Astrocyte (in vitro differentiated cells and primary cell): ENCODE results near the gene RPL28. TPM values are rescaled to one million over a fixed set of nuclear protein-coding genes. Genes with fewer than 3 reads are reported as not detected.

ENCODE experiments used
- DNase-seq: peaks from one replicate; pipeline ENCODE4 v3.0.0-alpha.2; 2010; ENCODE audit warnings: low read depth
- FAIRE-seq: peaks from 2 replicates; lab custom pipeline; 2011; peaks lifted over from hg19 to GRCh38; lab: Jason Lieb, UNC
- H2AFZ ChIP-seq: 2 replicates; pipeline ENCODE4 v1.6.0; 2012; ENCODE audit warnings: low read depth, low read length, inconsistent platforms
- H3K27ac ChIP-seq: 2 replicates; pipeline ENCODE4 v1.5.1; 2011; ENCODE audit warnings: low read depth, low read length, inconsistent platforms
- H3K27me3 ChIP-seq: 2 replicates; pipeline ENCODE4 v1.6.0; 2011; ENCODE audit warnings: low read length, inconsistent platforms; ENCODE audit not compliant: insufficient read depth
- H3K36me3 ChIP-seq: 2 replicates; pipeline ENCODE4 v1.5.1; 2011; ENCODE audit warnings: low read length, inconsistent platforms; ENCODE audit not compliant: insufficient read depth
- H3K4me1 ChIP-seq: 2 replicates; pipeline ENCODE4 v1.5.1; 2011; ENCODE audit warnings: low read length, inconsistent platforms; ENCODE audit not compliant: insufficient read depth
- H3K4me2 ChIP-seq: 2 replicates; pipeline ENCODE4 v1.6.0; 2012; ENCODE audit warnings: low read length, inconsistent platforms
- H3K4me3 ChIP-seq: 2 replicates; pipeline ENCODE4 v1.5.1; 2011; ENCODE audit warnings: low read depth, mild to moderate bottlenecking, low read length, inconsistent platforms; ENCODE audit not compliant: insufficient read depth
- H3K79me2 ChIP-seq: 2 replicates; pipeline ENCODE4 v1.6.0; 2012; ENCODE audit warnings: mild to moderate bottlenecking, low read length, inconsistent platforms; ENCODE audit not compliant: insufficient read depth
- H3K9ac ChIP-seq: 2 replicates; pipeline ENCODE4 v1.6.0; 2012; ENCODE audit warnings: mild to moderate bottlenecking, low read length, inconsistent platforms
- H3K9me3 ChIP-seq: 2 replicates; pipeline ENCODE4 v1.5.1; 2012; ENCODE audit warnings: low read depth, mild to moderate bottlenecking, low read length, inconsistent platforms; ENCODE audit not compliant: insufficient read depth
- H4K20me1 ChIP-seq: 2 replicates; pipeline ENCODE4 v1.6.0; 2012; ENCODE audit warnings: low read length, inconsistent platforms; ENCODE audit not compliant: insufficient read depth
- H3K27ac Mint-ChIP-seq: one replicate; pipeline ENCODE4 v1.8.0; 2021; ENCODE audit warnings: mild to moderate bottlenecking, mixed read lengths; ENCODE audit not compliant: unreplicated experiment
- H3K27me3 Mint-ChIP-seq: one replicate; pipeline ENCODE4 v1.8.0; 2021; ENCODE audit warnings: low read depth, mixed read lengths; ENCODE audit not compliant: unreplicated experiment
- H3K36me3 Mint-ChIP-seq: one replicate; pipeline ENCODE4 v1.8.0; 2021; ENCODE audit warnings: low read depth, mixed read lengths; ENCODE audit not compliant: unreplicated experiment
- H3K4me1 Mint-ChIP-seq: one replicate; pipeline ENCODE4 v1.8.0; 2021; ENCODE audit warnings: low read depth, mixed read lengths; ENCODE audit not compliant: unreplicated experiment
- H3K4me3 Mint-ChIP-seq: one replicate; pipeline ENCODE4 v1.8.0; 2021; ENCODE audit warnings: mild to moderate bottlenecking, moderate library complexity, mixed read lengths; ENCODE audit not compliant: unreplicated experiment
- H3K9me3 Mint-ChIP-seq: one replicate; pipeline ENCODE4 v1.8.0; 2021; ENCODE audit warnings: mild to moderate bottlenecking, mixed read lengths; ENCODE audit not compliant: unreplicated experiment
- CTCF ChIP-seq: IDR thresholded peaks from 2 replicates; pipeline ENCODE4 v1.5.1; 2011; ENCODE audit warnings: low read depth, mild to moderate bottlenecking, inconsistent platforms, low read length, moderate library complexity; ENCODE audit not compliant: insufficient read depth
- EZH2 ChIP-seq: IDR thresholded peaks from 2 replicates; pipeline ENCODE4 v1.6.1; 2012; ENCODE audit warnings: mild to moderate bottlenecking, low read length, inconsistent platforms; ENCODE audit not compliant: insufficient read depth
- total RNA-seq: library from RNA; stranded (reverse); gene quantifications from 2 replicates; pipeline ENCODE4 v1.2.1, GENCODE V29; 2021

RPL28 gene
- total RNA-seq, 1 donor from 2014 or later, result 2,072 TPM

DNA sequence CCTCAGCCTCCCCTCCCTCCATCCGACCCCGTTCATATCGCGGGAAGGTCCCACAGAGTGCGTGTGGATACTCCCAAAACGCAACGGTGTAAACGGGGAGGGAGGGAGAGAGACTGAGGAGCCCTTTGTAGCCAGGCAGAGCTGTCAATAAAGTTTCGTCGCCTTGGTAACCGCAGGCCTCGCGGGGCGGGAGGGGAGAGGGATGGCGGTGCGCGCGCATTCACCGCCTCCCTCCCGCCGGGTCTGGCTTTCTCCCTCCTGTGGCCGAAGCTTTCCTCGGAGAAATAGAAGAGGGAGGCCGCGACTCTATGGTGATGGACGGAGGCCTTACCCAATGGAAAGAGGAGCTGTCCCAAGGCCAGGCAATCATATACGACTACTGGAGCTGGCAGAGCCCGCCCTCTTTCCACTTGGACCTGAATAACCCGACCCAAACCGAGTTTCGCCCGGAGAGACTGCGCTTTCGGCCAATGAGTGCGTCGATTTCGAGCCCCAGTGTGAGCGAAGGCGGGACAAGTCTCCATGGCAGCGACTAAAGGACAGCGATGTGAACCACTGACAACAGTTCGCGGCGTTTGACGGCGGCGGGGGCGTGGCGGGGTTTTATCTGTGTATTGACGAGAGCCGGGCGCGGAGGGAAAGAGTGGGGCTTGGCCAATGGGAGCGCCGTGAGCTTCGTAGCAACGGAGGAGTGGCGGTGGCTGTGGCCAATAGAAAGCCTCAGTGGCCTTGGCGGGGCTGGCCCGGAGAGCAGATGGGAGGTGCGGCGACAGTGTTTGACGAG, 46.4 kb upstream of the RPL28 start, which contains the start of gene KMT5C:
Gene KMT5C (plus strand): TSS at position 772 of the 784 bp plus-strand sequence. CDS start 2,061 bp downstream, outside the sequence.
- peak within 1 kb of the TSS; percentile 99 for H3K27ac Mint-ChIP-seq
- Histone ChIP-seq H3K9ac (peak within 1 kb of the TSS; percentile 95), H3K79me2 (peaks cover 10% of the 10 kb centered on the region), H3K36me3 (no peaks in the 10 kb centered on the region), H3K9me3 (no peaks in the 10 kb centered on the region), H3K4me3 (peak within 1 kb of the TSS; percentile 69), H3K4me1 (peaks cover 23% of the 10 kb centered on the region), H3K4me2 (peak within 1 kb of the TSS; percentile 100), H3K27me3 (peaks cover 4% of the 10 kb centered on the region), H2AFZ (peak within 1 kb of the TSS; percentile 77), H3K27ac (peak within 1 kb of the TSS; percentile 98), H4K20me1 (peaks cover 6% of the 10 kb centered on the region)
- peaks cover 3% of the 10 kb centered on the region for H3K9me3 Mint-ChIP-seq
- FAIRE-seq (peak; percentile 88), DNase-seq (peak; percentile 100)
- peaks cover 9% of the 10 kb centered on the region for H3K4me1 Mint-ChIP-seq
- H3K36me3 Mint-ChIP-seq, result peaks cover 6% of the 10 kb centered on the region
- H3K4me3 Mint-ChIP-seq, result peak within 1 kb of the TSS; percentile 95
- H3K27me3 Mint-ChIP-seq, result no peaks in the 10 kb centered on the region
- TF ChIP-seq CTCF (no peak), EZH2 (no peak)

DNA sequence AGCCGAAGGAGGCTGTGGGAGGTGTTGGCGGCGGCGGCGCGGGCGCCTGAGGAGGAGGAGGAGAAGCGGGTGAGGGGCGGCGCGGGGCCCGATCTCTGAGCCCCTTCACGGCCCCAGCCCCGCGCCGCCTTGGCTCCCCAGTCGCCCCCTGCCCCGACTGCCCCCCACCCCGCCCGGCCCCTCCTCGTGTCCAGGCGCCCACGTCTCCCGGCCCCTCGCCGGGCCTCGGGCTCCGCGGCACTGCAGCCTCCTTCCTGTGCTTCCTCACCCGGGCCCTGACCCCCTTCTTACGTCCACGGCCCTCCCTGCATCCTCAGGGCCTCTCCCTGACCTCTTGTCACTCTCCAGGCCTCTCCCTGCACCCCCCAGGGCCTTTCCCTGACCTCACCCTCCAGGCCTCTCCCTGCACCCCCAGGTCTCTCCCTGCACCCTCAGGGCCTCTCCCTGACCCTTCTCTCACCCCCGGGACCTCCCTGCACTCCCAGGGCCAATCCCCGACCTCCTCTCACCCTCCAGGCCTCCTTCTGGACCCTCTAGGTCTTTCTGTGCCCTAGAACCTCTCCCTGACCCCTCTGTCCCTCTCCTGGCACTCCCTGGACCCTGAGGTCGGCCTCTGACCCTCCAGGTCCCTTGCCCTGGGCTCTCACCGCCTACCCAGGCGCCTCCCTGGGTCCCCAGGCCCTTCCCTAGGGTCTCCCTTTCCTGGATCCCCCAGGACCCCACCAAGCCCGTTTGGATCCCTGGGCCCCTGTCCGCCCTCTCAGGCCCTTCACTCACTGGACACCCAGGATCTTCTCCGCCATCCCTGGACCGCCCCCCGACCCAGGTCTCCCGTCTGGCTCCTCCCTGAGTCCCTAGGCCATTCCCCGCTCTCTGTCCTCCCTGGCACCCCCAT, 45.6 kb upstream of the RPL28 start:
- peaks cover 25% of the 10 kb centered on the region for H3K4me1 ChIP-seq
- TF ChIP-seq EZH2 (no peak), CTCF (no peak)
- Mint-ChIP-seq H3K27me3 (no peaks in the 10 kb centered on the region), H3K4me1 (peaks cover 12% of the 10 kb centered on the region), H3K27ac (peak overlapping the region; percentile 83), H3K36me3 (peaks cover 8% of the 10 kb centered on the region), H3K9me3 (peaks cover 3% of the 10 kb centered on the region), H3K4me3 (peak overlapping the region; percentile 95)
- no peaks in the 10 kb centered on the region for H3K36me3 ChIP-seq
- peaks cover 10% of the 10 kb centered on the region for H3K79me2 ChIP-seq
- FAIRE-seq (no peak), DNase-seq (no peak)
- peak overlapping the region; percentile 70 for H3K27ac ChIP-seq
- peak overlapping the region; percentile 92 for H3K9ac ChIP-seq
- peak overlapping the region; percentile 100 for H3K4me2 ChIP-seq
- H4K20me1 ChIP-seq, result peaks cover 6% of the 10 kb centered on the region
- H3K9me3 ChIP-seq, result no peaks in the 10 kb centered on the region
- H3K27me3 ChIP-seq, result peaks cover 4% of the 10 kb centered on the region
- H2AFZ ChIP-seq, result peak overlapping the region; percentile 32
- peak overlapping the region; percentile 69 for H3K4me3 ChIP-seq
